Measurements from ENCODE around the gene FARP2. TPM values are rescaled to one million over a fixed set of nuclear protein-coding genes. Genes with fewer than 3 reads are reported as not detected.
"Not testable (repeated sequence)": the region's sequence is repeated elsewhere in the genome, so short reads cannot be mapped to it uniquely, and the experiment has no call there.

Gene FARP2
- total and polyA plus RNA-seq, 4 donors: 9.9 to 49.7 (median 27.4) TPM

DNA sequence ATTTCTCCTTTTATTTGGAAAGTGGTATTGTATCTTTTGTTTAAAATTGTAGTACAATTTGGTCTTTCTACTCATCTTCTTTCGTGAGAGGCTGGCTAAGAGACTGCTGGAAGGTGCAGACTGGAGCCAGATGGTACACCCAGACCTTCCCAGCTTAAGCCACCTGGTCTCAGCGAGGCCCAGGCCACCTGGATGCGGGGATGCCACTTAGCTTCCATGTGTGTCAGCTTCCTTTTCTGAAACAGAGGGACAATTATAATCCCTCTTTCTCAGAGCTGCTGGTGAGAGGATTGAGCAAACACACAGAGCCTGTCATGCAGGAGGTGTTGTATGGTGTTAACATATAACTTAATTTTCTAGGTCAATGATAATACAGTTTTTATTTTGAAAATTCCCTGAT is 17.4 kb downstream of the FARP2 start:
- Histone ChIP-seq H3K9ac (ENCODE audit: insufficient read depth in 1 of 2, low read length in 2 of 2) (no peak overlapping the region), H3K36me3 (ENCODE audit: control insufficient read depth in 4 of 4, insufficient read depth in 4 of 4, low read length in 4 of 4) (peaks cover 0 to 6% (median 3%) of the 10 kb centered on the region in 4 donors), H3K4me3 (no peak overlapping the region), H3K9me3 (ENCODE audit: control insufficient read depth in 4 of 4, insufficient read depth in 3 of 4, low read length in 3 of 4) (no peaks in the 10 kb centered on the region), H3K27me3 (ENCODE audit: control insufficient read depth in 3 of 3, insufficient read depth in 3 of 3, low read length in 2 of 3) (no peaks in the 10 kb centered on the region), H3K27ac (ENCODE audit: low read depth in 1 of 2, low read length in 1 of 2) (no peak overlapping the region), H3K4me1 (ENCODE audit: control insufficient read depth in 5 of 5, insufficient read depth in 5 of 5, low read length in 5 of 5) (peaks cover 0 to 12% (median under 1%) of the 10 kb centered on the region in 5 donors)
- 95 to 96% methylated on average over 3 of the region's 3 CpGs for WGBS, 2 donors
- TF ChIP-seq, protein P1, sequence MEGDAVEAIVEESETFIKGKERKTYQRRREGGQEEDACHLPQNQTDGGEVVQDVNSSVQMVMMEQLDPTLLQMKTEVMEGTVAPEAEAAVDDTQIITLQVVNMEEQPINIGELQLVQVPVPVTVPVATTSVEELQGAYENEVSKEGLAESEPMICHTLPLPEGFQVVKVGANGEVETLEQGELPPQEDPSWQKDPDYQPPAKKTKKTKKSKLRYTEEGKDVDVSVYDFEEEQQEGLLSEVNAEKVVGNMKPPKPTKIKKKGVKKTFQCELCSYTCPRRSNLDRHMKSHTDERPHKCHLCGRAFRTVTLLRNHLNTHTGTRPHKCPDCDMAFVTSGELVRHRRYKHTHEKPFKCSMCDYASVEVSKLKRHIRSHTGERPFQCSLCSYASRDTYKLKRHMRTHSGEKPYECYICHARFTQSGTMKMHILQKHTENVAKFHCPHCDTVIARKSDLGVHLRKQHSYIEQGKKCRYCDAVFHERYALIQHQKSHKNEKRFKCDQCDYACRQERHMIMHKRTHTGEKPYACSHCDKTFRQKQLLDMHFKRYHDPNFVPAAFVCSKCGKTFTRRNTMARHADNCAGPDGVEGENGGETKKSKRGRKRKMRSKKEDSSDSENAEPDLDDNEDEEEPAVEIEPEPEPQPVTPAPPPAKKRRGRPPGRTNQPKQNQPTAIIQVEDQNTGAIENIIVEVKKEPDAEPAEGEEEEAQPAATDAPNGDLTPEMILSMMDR (IDR thresholded peaks at IDR 0.05; ENCODE audit: control extremely low read depth, extremely low read depth): no peak
- DNase-seq (no peak), ATAC-seq (ENCODE audit: insufficient read depth, low FRiP score) (no peak)

DNA sequence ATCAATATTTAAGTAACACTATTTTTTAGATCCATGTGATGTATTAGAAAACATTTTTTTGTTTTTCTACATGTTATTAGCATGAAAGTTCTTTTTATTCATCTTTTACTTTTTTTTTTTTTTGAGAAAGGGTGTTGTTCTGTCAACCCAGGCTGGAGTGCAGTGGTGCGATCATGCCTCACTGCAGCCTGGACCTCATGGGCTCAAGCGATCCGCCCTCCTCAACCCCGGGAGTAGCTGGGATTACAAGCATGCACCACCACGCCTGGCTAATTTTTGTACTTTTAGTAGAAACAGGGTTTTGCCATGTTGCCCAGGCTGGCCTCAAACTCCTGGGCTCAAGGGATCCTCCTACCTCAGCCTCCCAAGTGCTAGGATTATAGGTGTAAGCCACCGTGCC is 17.8 kb downstream of the FARP2 start:
- not testable (repeated sequence) for H3K9me3 ChIP-seq (ENCODE audit: control insufficient read depth in 4 of 4, insufficient read depth in 3 of 4, low read length in 3 of 4); H3K27ac ChIP-seq (ENCODE audit: low read depth in 1 of 2, low read length in 1 of 2); H3K9ac ChIP-seq (ENCODE audit: insufficient read depth in 1 of 2, low read length in 2 of 2); H3K36me3 ChIP-seq (ENCODE audit: control insufficient read depth in 4 of 4, insufficient read depth in 4 of 4, low read length in 4 of 4); ATAC-seq (ENCODE audit: insufficient read depth, low FRiP score); H3K4me3 ChIP-seq; H3K27me3 ChIP-seq (ENCODE audit: control insufficient read depth in 3 of 3, insufficient read depth in 3 of 3, low read length in 2 of 3); DNase-seq
- H3K4me1 ChIP-seq (ENCODE audit: control insufficient read depth in 5 of 5, insufficient read depth in 5 of 5, low read length in 5 of 5): peaks cover 0 to 12% (median 4%) of the 10 kb centered on the region in 5 donors
- 90 to 91% methylated on average over 6 of the region's 6 CpGs for WGBS, 2 donors

DNA sequence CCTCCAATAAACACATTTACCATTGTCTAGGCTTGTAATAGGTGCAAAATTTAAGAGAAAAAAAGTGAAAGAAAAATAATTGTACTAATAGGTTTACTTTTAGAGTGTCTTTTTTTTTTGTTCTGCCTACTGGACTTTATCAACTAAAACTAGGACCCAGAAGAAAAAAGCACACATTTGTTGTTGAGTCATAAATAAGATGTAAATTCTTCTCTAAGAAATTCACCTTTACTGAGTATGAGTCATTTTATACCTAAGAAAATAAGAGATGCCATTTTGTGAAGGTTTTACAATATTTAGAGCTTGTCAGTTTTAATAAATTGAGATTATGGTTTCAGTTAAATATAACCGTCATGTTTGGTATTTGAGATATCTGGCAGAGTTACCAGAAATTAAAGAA is 19.2 kb downstream of the FARP2 start:
- H3K27me3 ChIP-seq (ENCODE audit: control insufficient read depth in 3 of 3, insufficient read depth in 3 of 3, low read length in 2 of 3): no peaks in the 10 kb centered on the region
- DNase-seq (no peak), ATAC-seq (ENCODE audit: insufficient read depth, low FRiP score) (no peak)
- no peak overlapping the region for H3K4me3 ChIP-seq
- H3K9me3 ChIP-seq (ENCODE audit: control insufficient read depth in 4 of 4, insufficient read depth in 3 of 4, low read length in 3 of 4): no peaks in the 10 kb centered on the region
- H3K9ac ChIP-seq (ENCODE audit: insufficient read depth in 1 of 2, low read length in 2 of 2): no peak overlapping the region
- H3K36me3 ChIP-seq (ENCODE audit: control insufficient read depth in 4 of 4, insufficient read depth in 4 of 4, low read length in 4 of 4): peaks cover 0 to 6% (median 3%) of the 10 kb centered on the region in 4 donors
- TF ChIP-seq, protein P1 (IDR thresholded peaks at IDR 0.05; ENCODE audit: control extremely low read depth, extremely low read depth): no peak
- WGBS, 2 donors: 90 to 94% methylated on average over 1 of the region's 1 CpG
- H3K4me1 ChIP-seq (ENCODE audit: control insufficient read depth in 5 of 5, insufficient read depth in 5 of 5, low read length in 5 of 5): peaks cover 7 to 16% (median 12%) of the 10 kb centered on the region in 5 donors
- no peak overlapping the region for H3K27ac ChIP-seq (ENCODE audit: low read depth in 1 of 2, low read length in 1 of 2)

DNA sequence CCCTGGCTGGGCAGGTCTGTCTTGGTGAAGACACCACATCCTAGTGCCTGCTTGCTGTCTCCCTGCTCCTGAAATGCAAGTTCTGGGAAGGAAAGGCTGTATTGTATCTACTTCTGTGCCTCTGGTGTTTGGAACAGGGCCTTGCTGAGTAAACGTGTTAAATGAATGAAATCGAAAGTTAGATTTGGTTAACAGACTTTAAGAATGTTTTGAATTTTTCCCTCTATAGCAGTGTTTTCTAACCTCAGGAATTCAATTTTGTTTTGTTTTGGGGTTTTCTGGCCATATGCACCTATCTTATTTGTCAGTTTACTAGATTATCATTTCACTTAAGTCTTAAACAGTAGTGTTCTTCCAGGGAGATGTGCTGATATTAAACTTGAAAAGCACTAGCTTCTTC is 20.7 kb downstream of the FARP2 start:
- DNase-seq (no peak), ATAC-seq (ENCODE audit: insufficient read depth, low FRiP score) (no peak)
- Histone ChIP-seq H3K36me3 (ENCODE audit: control insufficient read depth in 4 of 4, insufficient read depth in 4 of 4, low read length in 4 of 4) (peaks cover 0 to 6% (median 3%) of the 10 kb centered on the region in 4 donors), H3K9me3 (ENCODE audit: control insufficient read depth in 4 of 4, insufficient read depth in 3 of 4, low read length in 3 of 4) (no peaks in the 10 kb centered on the region), H3K4me3 (no peak overlapping the region), H3K27ac (ENCODE audit: low read depth in 1 of 2, low read length in 1 of 2) (no peak overlapping the region), H3K9ac (ENCODE audit: insufficient read depth in 1 of 2, low read length in 2 of 2) (no peak overlapping the region), H3K27me3 (ENCODE audit: control insufficient read depth in 3 of 3, insufficient read depth in 3 of 3, low read length in 2 of 3) (no peaks in the 10 kb centered on the region), H3K4me1 (ENCODE audit: control insufficient read depth in 5 of 5, insufficient read depth in 5 of 5, low read length in 5 of 5) (peaks cover 9 to 20% (median 16%) of the 10 kb centered on the region in 5 donors)
- TF ChIP-seq, protein P1 (IDR thresholded peaks at IDR 0.05; ENCODE audit: control extremely low read depth, extremely low read depth): no peak
- WGBS, 2 donors: 79 to 95% methylated on average over 2 of the region's 2 CpGs

Data from lung (tissue), 12 donors.